Measurements from ENCODE around the gene LRRC18. TPM values are rescaled to one million over a fixed set of nuclear protein-coding genes. Genes with fewer than 3 reads are reported as not detected.

LRRC18 gene
- total RNA-seq, 1 experiment from 2014 or later, result not detected

- Histone ChIP-seq H3K23me2 (ENCODE audit: insufficient read length, low read depth, low read length, poor library complexity, severe bottlenecking) (no peaks in the 10 kb centered on the region), H4K20me1 (ENCODE audit: control insufficient read depth, insufficient read depth, insufficient read length) (no peaks in the 10 kb centered on the region), H3T11ph (ENCODE audit: low read length) (no peak overlapping the region), H2BK12ac (ENCODE audit: insufficient read length, low read depth, low read length) (no peak overlapping the region), H3K4ac (ENCODE audit: low read depth, low read length) (no peak overlapping the region), H3K27me3 (ENCODE audit: insufficient read depth, low read length) (no peaks in the 10 kb centered on the region), H4K91ac (ENCODE audit: insufficient read length, low read depth, low read length) (no peak overlapping the region), H3K18ac (ENCODE audit: insufficient read length, low read depth, low read length) (peak overlapping the region; percentile 29), H2BK15ac (ENCODE audit: low read depth, low read length) (no peak overlapping the region), H2AFZ (ENCODE audit: low read length) (no peak overlapping the region), H3K9ac (ENCODE audit: extremely low read depth, insufficient read length, low read length) (no peak overlapping the region), H3K9me3 (ENCODE audit: control insufficient read depth, low read depth, low read length) (no peaks in the 10 kb centered on the region), H3K14ac (ENCODE audit: insufficient read depth, low read length) (no peak overlapping the region), H2AK5ac (ENCODE audit: insufficient read length, low read length) (no peak overlapping the region), H3K56ac (ENCODE audit: insufficient read length, low read depth, low read length) (no peak overlapping the region), H3K79me1 (ENCODE audit: insufficient read depth, low read depth, low read length, poor library complexity, severe bottlenecking) (no peaks in the 10 kb centered on the region), H4K5ac (ENCODE audit: insufficient read length, low read depth, low read length) (no peak overlapping the region), H3K27ac (ENCODE audit: insufficient read length, low read depth, low read length) (no peak overlapping the region), H4K8ac (replicated peaks; ENCODE audit: insufficient read length, low read depth, low read length) (no peak overlapping the region), H2BK120ac (ENCODE audit: low read depth, low read length, poor library complexity, severe bottlenecking) (no peak overlapping the region), H3K79me2 (ENCODE audit: insufficient read depth, low read length) (no peaks in the 10 kb centered on the region), H2BK5ac (ENCODE audit: insufficient read length, low read length) (no peak overlapping the region), H3K23ac (ENCODE audit: insufficient read length, low read depth, low read length) (no peak overlapping the region), H3K4me1 (ENCODE audit: insufficient read depth, low read length) (no peaks in the 10 kb centered on the region), H3K4me2 (ENCODE audit: insufficient read depth, insufficient read length, low read length) (no peak overlapping the region), H2BK20ac (ENCODE audit: low read depth, low read length, poor library complexity, severe bottlenecking) (no peak overlapping the region)
- Mint-ChIP-seq H3K4me3 (no peak overlapping the region), H3K9me3 (no peaks in the 10 kb centered on the region; a peak in 1 of 5 replicates), H3K27me3 (ENCODE audit: low read depth) (peaks cover 1% of the 10 kb centered on the region), H3K36me3 (ENCODE audit: insufficient read depth in 1 of 3, low read depth in 3 of 3) (no peaks in the 10 kb centered on the region), H3K27ac (no peak overlapping the region), H3K4me1 (no peaks in the 10 kb centered on the region)
- WGBS (ENCODE audit: extremely low coverage, insufficient read length, low lambda C conversion rate), result no CpG with 5 or more reads among the region's 5 CpGs
- DNase-seq, result no peak
- TF ChIP-seq, protein P1, sequence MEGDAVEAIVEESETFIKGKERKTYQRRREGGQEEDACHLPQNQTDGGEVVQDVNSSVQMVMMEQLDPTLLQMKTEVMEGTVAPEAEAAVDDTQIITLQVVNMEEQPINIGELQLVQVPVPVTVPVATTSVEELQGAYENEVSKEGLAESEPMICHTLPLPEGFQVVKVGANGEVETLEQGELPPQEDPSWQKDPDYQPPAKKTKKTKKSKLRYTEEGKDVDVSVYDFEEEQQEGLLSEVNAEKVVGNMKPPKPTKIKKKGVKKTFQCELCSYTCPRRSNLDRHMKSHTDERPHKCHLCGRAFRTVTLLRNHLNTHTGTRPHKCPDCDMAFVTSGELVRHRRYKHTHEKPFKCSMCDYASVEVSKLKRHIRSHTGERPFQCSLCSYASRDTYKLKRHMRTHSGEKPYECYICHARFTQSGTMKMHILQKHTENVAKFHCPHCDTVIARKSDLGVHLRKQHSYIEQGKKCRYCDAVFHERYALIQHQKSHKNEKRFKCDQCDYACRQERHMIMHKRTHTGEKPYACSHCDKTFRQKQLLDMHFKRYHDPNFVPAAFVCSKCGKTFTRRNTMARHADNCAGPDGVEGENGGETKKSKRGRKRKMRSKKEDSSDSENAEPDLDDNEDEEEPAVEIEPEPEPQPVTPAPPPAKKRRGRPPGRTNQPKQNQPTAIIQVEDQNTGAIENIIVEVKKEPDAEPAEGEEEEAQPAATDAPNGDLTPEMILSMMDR (conservative IDR thresholded peaks at IDR 0.05), result no peak
Observed at GRCh38 chr10:48978318-48978717, 38.7 kb upstream of the LRRC18 start.

Measured in H9 (cell line).